ENCODE measurements around the gene NEB. TPM values are rescaled to one million over a fixed set of nuclear protein-coding genes. Genes with fewer than 3 reads are reported as not detected.

NEB gene
- polyA plus RNA-seq, 1 of the 3 experiments (the other 2 are of a cell fraction): 0.02 TPM

DNA sequence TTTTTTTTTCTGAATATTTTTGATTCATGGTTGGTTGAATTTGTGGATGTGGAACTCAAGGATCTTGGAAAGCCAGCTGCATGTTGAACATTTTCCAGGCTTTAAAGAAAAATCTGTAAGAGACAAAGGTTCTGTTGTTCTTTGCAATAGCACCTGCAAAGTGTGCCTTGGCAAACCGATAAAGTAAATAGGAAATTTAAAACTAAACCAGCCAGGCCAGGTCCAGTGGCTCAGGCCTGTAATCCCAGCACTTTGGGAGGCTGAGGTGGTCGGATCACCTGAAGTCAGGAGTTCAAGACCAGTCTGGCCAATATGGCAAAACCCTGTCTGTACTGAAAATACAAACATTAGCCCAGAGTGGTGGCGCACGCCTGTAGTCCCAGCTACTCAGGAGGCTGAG lies 250.2 kb downstream of the NEB start:
- H3K4me2 ChIP-seq: no peak overlapping the region
- no peaks in the 10 kb centered on the region for H3K9me3 ChIP-seq
- TF ChIP-seq, protein P1, sequence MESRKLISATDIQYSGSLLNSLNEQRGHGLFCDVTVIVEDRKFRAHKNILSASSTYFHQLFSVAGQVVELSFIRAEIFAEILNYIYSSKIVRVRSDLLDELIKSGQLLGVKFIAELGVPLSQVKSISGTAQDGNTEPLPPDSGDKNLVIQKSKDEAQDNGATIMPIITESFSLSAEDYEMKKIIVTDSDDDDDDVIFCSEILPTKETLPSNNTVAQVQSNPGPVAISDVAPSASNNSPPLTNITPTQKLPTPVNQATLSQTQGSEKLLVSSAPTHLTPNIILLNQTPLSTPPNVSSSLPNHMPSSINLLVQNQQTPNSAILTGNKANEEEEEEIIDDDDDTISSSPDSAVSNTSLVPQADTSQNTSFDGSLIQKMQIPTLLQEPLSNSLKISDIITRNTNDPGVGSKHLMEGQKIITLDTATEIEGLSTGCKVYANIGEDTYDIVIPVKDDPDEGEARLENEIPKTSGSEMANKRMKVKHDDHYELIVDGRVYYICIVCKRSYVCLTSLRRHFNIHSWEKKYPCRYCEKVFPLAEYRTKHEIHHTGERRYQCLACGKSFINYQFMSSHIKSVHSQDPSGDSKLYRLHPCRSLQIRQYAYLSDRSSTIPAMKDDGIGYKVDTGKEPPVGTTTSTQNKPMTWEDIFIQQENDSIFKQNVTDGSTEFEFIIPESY (IDR thresholded peaks at IDR 0.05; ENCODE audit: borderline replicate concordance, low read depth): no peak
- TF ChIP-seq MXI1 (IDR thresholded peaks at IDR 0.05; ENCODE audit: low read depth, low read length) (no peak), SIN3A (IDR thresholded peaks at IDR 0.05; ENCODE audit: borderline replicate concordance, low read depth, low read length) (no peak)
- TF ChIP-seq, protein P2, sequence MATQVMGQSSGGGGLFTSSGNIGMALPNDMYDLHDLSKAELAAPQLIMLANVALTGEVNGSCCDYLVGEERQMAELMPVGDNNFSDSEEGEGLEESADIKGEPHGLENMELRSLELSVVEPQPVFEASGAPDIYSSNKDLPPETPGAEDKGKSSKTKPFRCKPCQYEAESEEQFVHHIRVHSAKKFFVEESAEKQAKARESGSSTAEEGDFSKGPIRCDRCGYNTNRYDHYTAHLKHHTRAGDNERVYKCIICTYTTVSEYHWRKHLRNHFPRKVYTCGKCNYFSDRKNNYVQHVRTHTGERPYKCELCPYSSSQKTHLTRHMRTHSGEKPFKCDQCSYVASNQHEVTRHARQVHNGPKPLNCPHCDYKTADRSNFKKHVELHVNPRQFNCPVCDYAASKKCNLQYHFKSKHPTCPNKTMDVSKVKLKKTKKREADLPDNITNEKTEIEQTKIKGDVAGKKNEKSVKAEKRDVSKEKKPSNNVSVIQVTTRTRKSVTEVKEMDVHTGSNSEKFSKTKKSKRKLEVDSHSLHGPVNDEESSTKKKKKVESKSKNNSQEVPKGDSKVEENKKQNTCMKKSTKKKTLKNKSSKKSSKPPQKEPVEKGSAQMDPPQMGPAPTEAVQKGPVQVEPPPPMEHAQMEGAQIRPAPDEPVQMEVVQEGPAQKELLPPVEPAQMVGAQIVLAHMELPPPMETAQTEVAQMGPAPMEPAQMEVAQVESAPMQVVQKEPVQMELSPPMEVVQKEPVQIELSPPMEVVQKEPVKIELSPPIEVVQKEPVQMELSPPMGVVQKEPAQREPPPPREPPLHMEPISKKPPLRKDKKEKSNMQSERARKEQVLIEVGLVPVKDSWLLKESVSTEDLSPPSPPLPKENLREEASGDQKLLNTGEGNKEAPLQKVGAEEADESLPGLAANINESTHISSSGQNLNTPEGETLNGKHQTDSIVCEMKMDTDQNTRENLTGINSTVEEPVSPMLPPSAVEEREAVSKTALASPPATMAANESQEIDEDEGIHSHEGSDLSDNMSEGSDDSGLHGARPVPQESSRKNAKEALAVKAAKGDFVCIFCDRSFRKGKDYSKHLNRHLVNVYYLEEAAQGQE (IDR thresholded peaks at IDR 0.05; ENCODE audit: low read depth, low read length): no peak
- TF ChIP-seq, protein P3, sequence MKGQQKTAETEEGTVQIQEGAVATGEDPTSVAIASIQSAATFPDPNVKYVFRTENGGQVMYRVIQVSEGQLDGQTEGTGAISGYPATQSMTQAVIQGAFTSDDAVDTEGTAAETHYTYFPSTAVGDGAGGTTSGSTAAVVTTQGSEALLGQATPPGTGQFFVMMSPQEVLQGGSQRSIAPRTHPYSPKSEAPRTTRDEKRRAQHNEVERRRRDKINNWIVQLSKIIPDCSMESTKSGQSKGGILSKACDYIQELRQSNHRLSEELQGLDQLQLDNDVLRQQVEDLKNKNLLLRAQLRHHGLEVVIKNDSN (IDR thresholded peaks at IDR 0.05; ENCODE audit: borderline replicate concordance, low read depth): no peak
- H3K36me3 ChIP-seq (replicated peaks in 1 of 2; ENCODE audit: control insufficient read depth in 1 of 2, insufficient read depth in 2 of 2, low read length in 1 of 2): peaks cover 32 to 45% of the 10 kb centered on the region in 2 experiments
- H3K27me3 ChIP-seq (ENCODE audit: insufficient read depth): no peaks in the 10 kb centered on the region
- no peak overlapping the region for H3K27ac ChIP-seq (ENCODE audit: low read depth in 2 of 2, low read length in 1 of 2)
- H3K79me2 ChIP-seq (ENCODE audit: insufficient read depth): no peaks in the 10 kb centered on the region
- POLR2A ChIA-PET: no interaction called here
- no peaks in the 10 kb centered on the region for H3K4me1 ChIP-seq (ENCODE audit: control insufficient read depth in 1 of 2, insufficient read depth in 2 of 2, low read depth in 1 of 2, low read length in 1 of 2)
- CTCF ChIA-PET: no interaction called here
- H3K9me2 ChIP-seq: no peaks in the 10 kb centered on the region
- H3K9ac ChIP-seq: no peak overlapping the region
- WGBS (ENCODE audit: low lambda C conversion rate): 96% methylated on average over 2 of the region's 4 CpGs
- no peaks in the 10 kb centered on the region for H4K20me1 ChIP-seq (ENCODE audit: insufficient read depth)
- H3K4me3 ChIP-seq (ENCODE audit: low read depth in 2 of 2, low read length in 1 of 2): no peak overlapping the region
- no peak overlapping the region for H2AFZ ChIP-seq (ENCODE audit: low read depth)
- H3F3A ChIP-seq (replicated peaks; ENCODE audit: insufficient read depth): peaks cover 8% of the 10 kb centered on the region
- no peak for DNase-seq

DNA sequence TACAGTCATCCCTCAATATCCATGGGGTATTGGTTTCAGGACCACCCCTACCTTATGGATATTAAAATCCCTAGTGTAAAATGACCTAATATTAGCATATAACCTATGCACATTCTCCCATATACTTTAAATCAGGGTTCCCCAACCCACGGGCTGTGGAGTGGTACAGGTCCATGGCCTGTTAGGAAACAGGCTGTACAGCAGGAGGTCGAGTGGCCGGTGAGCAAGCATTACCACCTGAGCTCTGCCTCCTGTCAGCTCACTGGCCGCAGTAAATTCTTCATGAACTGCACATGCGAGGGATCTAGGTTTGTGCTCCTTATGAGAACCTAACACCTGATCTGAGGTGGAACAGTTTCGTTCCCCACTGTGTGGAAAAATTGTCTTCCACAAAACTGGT lies 250.7 kb downstream of the NEB start:
- peaks cover 8% of the 10 kb centered on the region for H3F3A ChIP-seq (replicated peaks; ENCODE audit: insufficient read depth)
- DNase-seq: no peak
- ChIA-PET CTCF (no interaction called here), POLR2A (no interaction called here)
- no peaks in the 10 kb centered on the region for H3K9me3 ChIP-seq
- H3K4me1 ChIP-seq (ENCODE audit: control insufficient read depth in 1 of 2, insufficient read depth in 2 of 2, low read depth in 1 of 2, low read length in 1 of 2): 0 out of 4 replicates have a peak, but pooled peaks cover 0 to under 1% of the 10 kb centered on the region in 2 experiments
- peaks cover 37 to 51% of the 10 kb centered on the region in 2 experiments for H3K36me3 ChIP-seq (replicated peaks in 1 of 2; ENCODE audit: control insufficient read depth in 1 of 2, insufficient read depth in 2 of 2, low read length in 1 of 2)
- H3K4me3 ChIP-seq (ENCODE audit: low read depth in 2 of 2, low read length in 1 of 2): no peak overlapping the region
- no peak overlapping the region for H3K9ac ChIP-seq
- no peak overlapping the region for H2AFZ ChIP-seq (ENCODE audit: low read depth)
- WGBS (ENCODE audit: low lambda C conversion rate): 91% methylated on average over 6 of the region's 6 CpGs
- H3K27ac ChIP-seq (ENCODE audit: low read depth in 2 of 2, low read length in 1 of 2): no peak overlapping the region
- no peaks in the 10 kb centered on the region for H3K27me3 ChIP-seq (ENCODE audit: insufficient read depth)
- no peaks in the 10 kb centered on the region for H4K20me1 ChIP-seq (ENCODE audit: insufficient read depth)
- H3K9me2 ChIP-seq: no peaks in the 10 kb centered on the region
- no peak overlapping the region for H3K4me2 ChIP-seq
- no peaks in the 10 kb centered on the region for H3K79me2 ChIP-seq (ENCODE audit: insufficient read depth)
- no peak for TF ChIP-seq JUND (IDR thresholded peaks at IDR 0.05)
- TF ChIP-seq, protein P2 (IDR thresholded peaks at IDR 0.05; ENCODE audit: low read depth, low read length): no peak
- TF ChIP-seq FOXJ3 (CRISPR knock-in tag; IDR thresholded peaks at IDR 0.05): no peak
- TF ChIP-seq, protein P4, sequence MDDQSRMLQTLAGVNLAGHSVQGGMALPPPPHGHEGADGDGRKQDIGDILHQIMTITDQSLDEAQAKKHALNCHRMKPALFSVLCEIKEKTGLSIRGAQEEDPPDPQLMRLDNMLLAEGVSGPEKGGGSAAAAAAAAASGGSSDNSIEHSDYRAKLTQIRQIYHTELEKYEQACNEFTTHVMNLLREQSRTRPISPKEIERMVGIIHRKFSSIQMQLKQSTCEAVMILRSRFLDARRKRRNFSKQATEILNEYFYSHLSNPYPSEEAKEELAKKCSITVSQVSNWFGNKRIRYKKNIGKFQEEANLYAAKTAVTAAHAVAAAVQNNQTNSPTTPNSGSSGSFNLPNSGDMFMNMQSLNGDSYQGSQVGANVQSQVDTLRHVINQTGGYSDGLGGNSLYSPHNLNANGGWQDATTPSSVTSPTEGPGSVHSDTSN (IDR thresholded peaks at IDR 0.05): no peak
- no peak for TF ChIP-seq GABPA (IDR thresholded peaks at IDR 0.05; ENCODE audit: low read depth)
- no peak for TF ChIP-seq MEF2A (IDR thresholded peaks at IDR 0.05; ENCODE audit: borderline replicate concordance, low read depth)
- TF ChIP-seq, protein P5, sequence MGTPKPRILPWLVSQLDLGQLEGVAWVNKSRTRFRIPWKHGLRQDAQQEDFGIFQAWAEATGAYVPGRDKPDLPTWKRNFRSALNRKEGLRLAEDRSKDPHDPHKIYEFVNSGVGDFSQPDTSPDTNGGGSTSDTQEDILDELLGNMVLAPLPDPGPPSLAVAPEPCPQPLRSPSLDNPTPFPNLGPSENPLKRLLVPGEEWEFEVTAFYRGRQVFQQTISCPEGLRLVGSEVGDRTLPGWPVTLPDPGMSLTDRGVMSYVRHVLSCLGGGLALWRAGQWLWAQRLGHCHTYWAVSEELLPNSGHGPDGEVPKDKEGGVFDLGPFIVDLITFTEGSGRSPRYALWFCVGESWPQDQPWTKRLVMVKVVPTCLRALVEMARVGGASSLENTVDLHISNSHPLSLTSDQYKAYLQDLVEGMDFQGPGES (IDR thresholded peaks at IDR 0.05; ENCODE audit: low read depth, low read length): no peak
- no peak for TF ChIP-seq SIN3A (IDR thresholded peaks at IDR 0.05; ENCODE audit: borderline replicate concordance, low read depth, low read length)
- no peak for TF ChIP-seq RCOR1 (IDR thresholded peaks at IDR 0.05; ENCODE audit: low read length)
- TF ChIP-seq, protein P6, sequence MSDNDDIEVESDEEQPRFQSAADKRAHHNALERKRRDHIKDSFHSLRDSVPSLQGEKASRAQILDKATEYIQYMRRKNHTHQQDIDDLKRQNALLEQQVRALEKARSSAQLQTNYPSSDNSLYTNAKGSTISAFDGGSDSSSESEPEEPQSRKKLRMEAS (IDR thresholded peaks at IDR 0.05; ENCODE audit: low read depth): no peak
- TF ChIP-seq POLR2AphosphoS5 (IDR thresholded peaks at IDR 0.05; ENCODE audit: low read depth, low read length): no peak

Measured in SK-N-SH (cell line).